Coronary artery (tissue), 2 donors: ENCODE results near the gene SNRPA1.
A peak's percentile ranks its signal among the peaks of the same experiment; 100 is the strongest.

Source experiments
- DNase-seq: peaks from one replicate; pipeline ENCODE4 v3.0.0-alpha.2; 2017; ENCODE audit warnings: low spot score
- H3K27ac ChIP-seq, 2 donors: fragments of 200-600 bp; sonication (generic); one replicate each; pipeline ENCODE4 v1.5.1; 2016 to 2019
- H3K4me3 ChIP-seq: fragments of 200-600 bp; sonication (generic); 2 replicates; pipeline ENCODE4 v1.5.1; 2016; ENCODE audit warnings: mild to moderate bottlenecking, moderate library complexity
- CTCF ChIP-seq: fragments of 200-600 bp; sonication (generic); IDR thresholded peaks from one replicate; pipeline ENCODE4 v1.5.1; 2019; ENCODE audit warnings: antibody characterized with exemption

Gene SNRPA1

GRCh38 chr15:101306341-101307047 lies 11.4 kb upstream of the SNRPA1 start:
- no peak for DNase-seq
- H3K4me3 ChIP-seq: no peak overlapping the region
- H3K27ac ChIP-seq: no peak overlapping the region
- no peak for TF ChIP-seq CTCF

DNA sequence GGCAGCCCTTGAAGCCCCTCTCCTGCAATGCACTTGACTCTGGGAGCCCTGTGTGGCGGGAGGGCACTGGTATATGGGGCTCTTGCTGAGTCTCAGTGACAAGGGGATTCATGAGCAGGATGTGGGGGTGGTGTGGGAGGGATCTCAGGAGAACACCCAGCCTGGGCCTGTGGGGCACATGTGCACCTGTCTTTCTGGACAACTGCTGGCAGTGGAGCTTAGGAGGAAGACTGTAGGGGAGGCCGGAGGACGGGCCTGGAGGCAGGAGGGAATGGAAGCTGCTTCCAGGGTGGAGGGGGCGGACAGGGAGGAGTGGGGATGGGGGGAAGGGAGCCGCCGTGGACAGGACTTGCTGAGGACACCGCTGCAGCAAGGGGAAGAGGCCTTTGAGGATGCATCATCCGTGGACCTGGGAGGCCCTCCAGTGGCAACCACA lies 10.8 kb upstream of the SNRPA1 start:
- DNase-seq: no peak
- TF ChIP-seq CTCF: no peak
- Histone ChIP-seq H3K27ac (no peak overlapping the region), H3K4me3 (no peak overlapping the region)

DNA sequence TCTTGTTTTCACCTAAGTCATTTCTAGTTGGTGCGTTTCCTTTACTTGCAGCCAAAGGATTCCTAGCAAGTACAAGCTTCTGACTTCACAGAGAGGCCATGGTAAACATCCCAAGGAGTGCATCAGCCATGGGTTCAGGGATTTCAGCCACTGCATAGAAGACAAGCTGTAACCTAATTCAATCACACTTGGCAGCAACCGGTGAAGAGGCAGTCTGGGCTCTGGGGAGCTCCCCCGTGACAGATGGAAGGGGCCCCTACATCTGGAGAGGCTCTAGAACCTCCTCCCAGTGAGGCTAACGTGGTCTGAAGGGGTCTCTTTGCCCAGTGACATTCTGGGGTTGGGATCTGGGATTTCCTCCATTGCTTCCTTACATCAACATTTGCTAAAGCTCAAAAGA lies 8.4 kb upstream of the SNRPA1 start:
- Histone ChIP-seq H3K27ac (no peak overlapping the region), H3K4me3 (no peak overlapping the region)
- no peak for TF ChIP-seq CTCF
- no peak for DNase-seq

- peak overlapping the region; percentile 74 for H3K4me3 ChIP-seq
- no peak for DNase-seq
- H3K27ac ChIP-seq: no peak overlapping the region
- TF ChIP-seq CTCF: no peak
Measured at GRCh38 chr15:101296418-101297405, 1.7 kb upstream of the SNRPA1 start.

- no peak for TF ChIP-seq CTCF
- DNase-seq: no peak
Measured at GRCh38 chr15:101295607-101296161, 636 bp upstream of the SNRPA1 start.

DNA sequence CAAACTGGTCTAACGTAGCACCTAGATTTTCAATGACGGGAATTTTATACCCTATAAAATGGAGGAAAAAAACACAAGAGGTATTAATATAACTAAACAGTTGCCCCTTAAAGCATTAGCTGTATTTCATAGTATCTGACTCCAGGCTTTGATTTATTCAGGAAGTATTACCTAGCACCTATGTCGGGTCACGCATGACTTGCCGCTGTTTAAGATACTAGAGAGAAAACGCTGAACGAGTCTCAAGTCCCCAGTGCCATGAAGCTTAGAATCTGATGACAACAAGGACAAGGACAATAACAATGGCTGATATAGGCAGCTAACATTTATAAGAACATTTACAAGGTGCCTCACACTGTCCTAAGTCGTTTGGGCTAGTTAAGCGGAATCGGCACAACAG lies 1.9 kb downstream of the SNRPA1 start:
- H3K4me3 ChIP-seq: peak overlapping the region; percentile 74
- no peak for DNase-seq

More at GRCh38 chr15:101295607-101296161, 636 bp upstream of the SNRPA1 start:
- Histone ChIP-seq H3K4me3 (peak overlapping the region; percentile 74), H3K27ac (peak overlapping the region; percentile 84 to 97)

More for the DNA sequence above, 1.9 kb downstream of the SNRPA1 start:
- TF ChIP-seq CTCF: no peak
- no peak overlapping the region for H3K27ac ChIP-seq
